ENCODE results near the gene FRMD8.
"Not testable (repeated sequence)": the region's sequence is repeated elsewhere in the genome, so short reads cannot be mapped to it uniquely, and the experiment has no call there.

The FRMD8 gene

DNA sequence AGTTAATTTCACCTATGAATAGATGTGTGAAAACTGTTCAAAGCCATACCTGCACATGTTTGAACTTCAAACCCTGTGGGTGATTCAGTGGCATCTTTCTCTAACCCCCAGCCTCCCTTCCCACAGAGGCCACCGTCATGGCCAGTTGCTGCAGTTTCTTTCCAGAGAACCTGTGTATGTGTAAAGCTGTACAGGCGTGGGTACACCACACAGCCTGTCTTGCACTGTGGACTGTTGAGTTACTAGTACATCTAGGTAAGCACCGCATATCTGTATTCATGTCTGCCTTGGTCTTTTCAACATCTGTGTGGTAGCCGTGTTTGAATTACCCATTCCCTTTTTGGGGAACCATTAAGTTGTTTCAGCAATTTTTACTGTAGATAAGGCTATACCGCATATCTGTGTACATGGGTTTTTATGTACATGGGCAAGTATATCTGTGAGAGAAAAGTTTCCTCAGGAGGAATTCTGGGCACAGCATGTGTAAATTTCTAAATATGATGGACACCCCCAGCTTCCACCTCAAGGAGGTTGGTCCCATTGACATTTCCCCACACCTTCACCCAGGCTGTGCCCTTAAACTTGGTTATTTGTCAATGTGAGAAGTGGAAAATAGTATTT, 50.1 kb downstream of the FRMD8 start:
- no peak for DNase-seq (ENCODE audit: low spot score)

- DNase-seq (ENCODE audit: low spot score) = no peak
These were observed 51.2 kb downstream of the FRMD8 start for GRCh38 chr11:65437436-65438227.

DNA sequence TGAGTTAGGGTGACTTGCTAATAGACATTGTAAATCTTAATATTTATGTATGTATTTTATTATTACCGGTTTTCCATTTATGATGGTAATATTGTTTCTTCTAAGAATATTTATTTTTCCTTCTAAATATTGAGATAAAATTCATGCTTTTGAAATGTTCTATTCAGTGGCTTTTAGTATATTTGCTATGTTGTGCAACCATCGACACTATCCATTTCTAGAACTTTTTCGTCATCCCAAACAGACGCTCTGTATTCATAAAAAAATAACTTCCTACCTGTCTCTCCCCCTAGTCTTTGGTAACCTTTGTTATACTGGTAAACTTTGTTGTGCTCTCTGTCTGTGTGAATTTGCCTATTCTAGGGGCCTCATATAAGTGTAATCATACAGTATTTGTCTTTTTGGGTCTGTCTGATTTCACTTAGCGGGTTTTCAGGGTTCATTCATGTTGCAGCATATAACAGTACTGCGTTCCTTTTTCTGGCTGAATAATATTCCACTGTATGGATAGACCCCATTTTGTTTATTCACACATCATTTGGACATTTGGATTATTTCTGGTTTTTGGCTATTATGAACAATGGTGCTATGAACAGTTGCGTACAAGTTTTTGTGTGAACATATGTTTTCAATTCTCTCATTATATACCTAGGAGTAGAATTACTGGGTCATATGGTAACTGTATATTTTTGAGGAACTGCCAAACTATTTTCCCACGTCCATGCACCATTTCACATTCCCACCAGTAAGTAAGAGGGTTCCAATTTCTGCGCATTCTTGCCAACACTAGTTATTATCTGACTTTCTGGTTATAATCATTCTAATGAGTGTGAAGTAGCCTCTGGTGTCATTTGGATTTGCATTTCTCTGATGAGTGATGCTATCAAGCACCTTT, 52.1 kb downstream of the FRMD8 start:
- no peak for DNase-seq (ENCODE audit: low spot score)

- no peak for DNase-seq (ENCODE audit: low spot score)
These were observed 53.1 kb downstream of the FRMD8 start for GRCh38 chr11:65439331-65440181.

DNA sequence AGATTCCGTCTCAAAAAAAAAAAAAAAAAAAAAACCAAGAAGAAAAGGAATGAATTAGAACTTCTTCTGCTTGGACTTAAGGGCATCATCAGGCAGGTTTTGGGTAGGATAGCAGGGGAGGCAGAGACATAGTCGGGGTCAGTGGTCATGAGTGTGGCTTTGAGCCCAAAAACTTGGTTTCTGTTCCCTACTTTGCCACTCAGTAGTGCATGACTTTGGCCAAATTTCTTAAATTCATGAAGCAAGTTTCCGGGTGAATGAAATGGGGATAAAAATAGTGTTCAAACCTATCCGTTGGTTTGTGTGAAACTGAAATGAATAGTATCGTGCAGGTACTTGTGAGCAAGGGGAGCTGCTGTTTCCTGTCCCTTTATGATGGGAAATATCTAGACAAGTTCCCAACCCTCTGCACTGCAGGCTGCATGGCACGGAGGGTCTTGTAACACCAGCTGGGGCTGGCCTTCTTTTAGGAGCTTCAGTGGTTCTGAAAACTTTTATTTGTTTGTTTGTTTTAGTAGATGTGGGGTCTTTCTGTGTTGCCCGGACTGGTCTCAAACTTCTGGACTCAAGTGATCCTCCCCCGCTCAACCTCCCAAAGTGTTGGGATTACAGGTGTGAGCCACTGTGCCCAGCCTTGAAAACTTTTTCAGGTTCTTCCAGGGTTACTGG, 54.5 kb downstream of the FRMD8 start:
- no peak for DNase-seq (ENCODE audit: low spot score)

GRCh38 chr11:65442842-65443331, 56.5 kb downstream of the FRMD8 start:
- no peak for DNase-seq (ENCODE audit: low spot score)

- DNase-seq (ENCODE audit: low spot score) = no peak
These were observed 58.0 kb downstream of the FRMD8 start for GRCh38 chr11:65444314-65445051.

DNA sequence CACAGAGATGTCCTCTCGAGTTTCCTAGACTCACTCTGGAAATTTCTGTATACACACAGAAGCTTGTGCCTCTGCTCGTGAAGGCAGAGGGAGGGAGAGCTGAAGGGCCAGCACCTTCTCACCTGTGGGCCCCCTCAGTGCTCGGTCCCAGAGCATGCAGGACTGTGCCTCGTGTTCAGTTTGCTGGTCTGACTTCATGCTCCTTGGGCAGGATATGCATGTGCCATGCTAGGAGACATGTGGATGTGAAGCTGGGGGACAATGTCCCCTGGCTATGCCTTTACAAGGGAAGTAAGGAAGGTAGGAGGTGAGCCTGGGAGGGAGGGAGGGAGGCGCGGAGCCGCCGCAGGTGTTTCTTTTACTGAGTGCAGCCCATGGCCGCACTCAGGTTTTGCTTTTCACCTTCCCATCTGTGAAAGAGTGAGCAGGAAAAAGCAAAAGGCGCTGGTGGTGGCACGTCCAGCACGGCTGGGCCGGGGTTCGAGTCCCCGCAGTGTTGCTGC, 58.7 kb downstream of the FRMD8 start:
- no peak for DNase-seq (ENCODE audit: low spot score)

DNA sequence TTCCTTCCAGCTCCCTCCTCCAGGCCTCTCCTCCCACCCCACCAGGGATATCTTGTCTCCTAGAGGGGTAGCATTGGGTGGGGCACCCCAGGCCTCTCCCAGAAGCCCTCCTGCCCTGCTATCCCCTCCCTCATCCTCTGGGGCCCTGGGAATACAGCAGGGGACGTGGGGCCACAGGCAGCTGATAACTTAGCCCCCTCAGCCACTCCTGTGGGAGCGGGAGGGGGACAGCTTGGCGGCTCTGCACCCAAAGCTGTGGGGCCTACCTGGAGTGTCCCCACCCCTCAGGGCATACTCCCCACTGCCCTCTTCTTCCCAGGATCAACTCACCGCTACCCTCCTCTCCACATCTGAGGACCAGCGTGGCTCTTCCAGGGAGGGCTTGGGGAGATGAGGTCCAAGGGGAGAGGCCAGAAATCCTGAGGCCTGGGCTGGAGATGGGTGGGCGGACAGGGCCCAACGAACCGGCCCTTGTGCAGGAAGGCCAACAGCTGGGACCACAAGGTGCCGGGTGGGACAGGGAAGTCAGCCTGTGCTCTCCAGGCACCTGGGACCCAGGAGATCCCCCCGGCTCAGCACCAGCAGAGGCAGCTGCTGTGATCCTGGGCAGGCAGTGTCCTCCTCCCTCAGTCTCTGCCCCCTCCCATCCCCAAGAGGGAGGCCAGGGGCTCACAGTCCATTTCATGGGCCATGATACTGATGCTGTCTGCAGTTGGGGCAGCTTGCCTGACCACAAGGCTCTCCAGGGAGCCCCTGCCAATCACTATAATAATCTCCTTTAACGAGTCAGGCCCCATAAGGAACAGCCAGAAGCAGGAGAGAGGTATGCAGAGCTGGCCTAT, 59.4 kb downstream of the FRMD8 start:
- DNase-seq (ENCODE audit: low spot score) = no peak

GRCh38 chr11:65446446-65447277, 60.2 kb downstream of the FRMD8 start:
- DNase-seq (ENCODE audit: low spot score) = no peak

- no peak for DNase-seq (ENCODE audit: low spot score)
These were observed 61.6 kb downstream of the FRMD8 start for GRCh38 chr11:65448074-65448417.

DNA sequence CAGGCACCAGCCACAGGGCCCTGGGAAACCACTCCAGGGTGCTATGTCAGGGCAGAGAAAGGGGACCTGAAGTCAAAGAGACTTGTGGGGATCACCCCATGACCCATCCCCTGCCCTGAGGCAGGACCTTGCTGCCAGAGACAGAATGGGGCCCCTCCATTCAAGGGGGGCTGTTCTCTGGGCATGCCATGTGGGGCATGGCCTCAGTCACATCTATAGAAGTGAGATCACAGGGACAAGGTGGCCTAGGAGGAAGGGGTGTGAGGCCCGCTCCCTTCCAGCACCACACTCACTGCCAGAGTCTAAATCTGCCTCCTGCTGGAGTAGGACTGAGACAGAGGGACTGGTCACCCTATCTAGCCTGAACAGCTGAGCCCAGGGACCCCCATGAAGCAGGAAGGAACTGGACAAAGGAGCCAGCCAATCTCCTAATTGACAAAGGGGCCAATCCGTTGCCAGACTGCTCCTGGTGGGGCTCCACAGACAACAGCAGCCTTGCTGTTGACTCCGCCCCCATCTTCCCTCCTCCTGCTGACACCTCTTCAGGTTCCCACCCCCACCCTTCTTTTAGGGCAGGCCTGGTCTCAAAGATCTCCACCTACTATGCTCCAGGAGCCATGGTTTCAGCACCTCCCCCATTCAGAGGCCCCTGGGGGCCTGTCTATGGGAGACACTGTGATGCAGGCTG, 62.1 kb downstream of the FRMD8 start:
- DNase-seq (ENCODE audit: low spot score) = no peak

DNA sequence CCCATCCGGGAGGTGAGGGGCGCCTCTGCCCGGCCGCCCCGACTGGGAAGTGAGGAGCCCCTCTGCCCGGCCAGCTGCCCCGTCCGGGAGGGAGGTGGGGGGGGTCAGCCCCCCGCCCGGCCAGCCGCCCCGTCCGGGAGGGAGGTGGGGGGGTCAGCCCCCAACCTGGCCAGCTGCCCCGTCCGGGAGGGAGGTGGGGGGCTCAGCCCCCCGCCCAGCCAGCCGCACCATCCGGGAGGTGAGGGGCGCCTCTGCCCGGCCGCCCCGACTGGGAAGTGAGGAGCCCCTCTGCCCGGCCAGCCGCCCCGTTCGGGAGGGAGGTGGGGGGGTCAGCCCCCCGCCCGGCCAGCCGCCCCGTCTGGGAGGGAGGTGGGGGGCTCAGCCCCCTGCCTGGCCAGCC, 64.9 kb downstream of the FRMD8 start:
- DNase-seq (ENCODE audit: low spot score) = not testable (repeated sequence)

- not testable (repeated sequence) for DNase-seq (ENCODE audit: low spot score)
These were observed 65.8 kb downstream of the FRMD8 start for GRCh38 chr11:65452259-65452658.

GRCh38 chr11:65452806-65453490, 66.5 kb downstream of the FRMD8 start:
- DNase-seq (ENCODE audit: low spot score) = no peak

DNA sequence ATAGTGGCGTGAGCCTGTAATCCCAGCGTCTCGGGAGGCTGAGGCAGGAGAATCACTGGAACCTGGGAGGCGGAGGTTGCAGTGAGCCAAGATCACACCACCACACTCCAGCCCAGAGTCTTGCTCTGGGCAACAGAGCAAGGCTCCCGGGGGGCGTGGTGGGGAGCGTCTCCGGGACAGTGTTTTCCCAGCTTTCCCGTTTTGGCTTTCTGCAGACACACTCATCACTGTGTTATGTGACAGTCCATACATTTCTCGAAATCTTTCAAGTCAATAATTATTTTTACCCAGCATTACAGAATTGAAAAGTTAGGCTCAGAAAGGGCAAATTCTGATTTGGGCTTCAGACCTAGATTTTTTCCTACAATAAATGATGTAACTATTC, 67.9 kb downstream of the FRMD8 start:
- DNase-seq (ENCODE audit: low spot score) = no peak
